WTC11 (cell line): Measurements from ENCODE around the gene SGIP1.

Experiments used
- CTCF ChIP-seq: fragments of 200-600 bp; IDR thresholded peaks from 2 replicates; pipeline ENCODE4 v1.8.0; 2022; ENCODE audit warnings: antibody characterized with exemption
- FOXK1 ChIP-seq: sonication (generic); formaldehyde crosslinking; IDR thresholded peaks from 2 replicates; pipeline ENCODE4 v1.8.0; 2022; ENCODE audit warnings: mild to moderate bottlenecking, moderate library complexity, missing genetic modification reagents

DNA sequence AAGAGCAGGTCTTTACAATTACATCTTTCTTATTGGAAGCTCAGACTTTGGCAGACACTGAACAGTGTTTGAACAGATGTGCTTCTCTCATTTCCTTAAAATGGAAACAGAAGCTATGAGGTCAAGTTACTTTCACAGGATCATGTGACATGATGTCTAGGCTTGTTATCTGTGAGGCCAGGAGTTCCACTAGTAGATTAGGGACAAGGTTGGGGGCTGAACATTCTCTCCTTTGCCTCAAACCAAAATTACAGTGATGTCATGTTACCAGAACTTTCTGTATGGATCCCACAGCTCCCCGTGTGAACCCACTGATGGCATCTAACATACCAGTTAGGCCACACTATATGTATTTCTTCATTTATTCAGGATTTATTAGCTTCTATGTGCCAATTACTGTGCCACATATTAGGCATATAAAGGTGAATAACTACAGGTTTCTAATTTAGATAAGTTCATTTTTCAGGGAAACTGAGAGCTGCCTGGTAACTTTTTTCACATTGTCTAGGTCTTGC, 224.3 kb downstream of the SGIP1 start:
- no peak for TF ChIP-seq CTCF
- no peak for TF ChIP-seq FOXK1 (CRISPR knock-in tag)
